ENCODE measurements around the gene NUP93.

- TF ChIP-seq YY1 (IDR thresholded peaks at IDR 0.05; ENCODE audit: insufficient read depth, insufficient read length) (no peak), ZNF274 (IDR thresholded peaks at IDR 0.05; ENCODE audit: low read depth, low read length) (no peak)
These were observed 135.0 kb downstream of the NUP93 start, which contains the start of gene SLC12A3 for GRCh38 chr16:56864960-56865359.
